GM12872 (cell line): ENCODE results near the gene PLEKHN1.

Source experiments
- TF ChIP-seq, protein P1 (sequence below): IDR thresholded peaks from 3 replicates; pipeline ENCODE4 v1.5.1; 2011; ENCODE audit warnings: low read depth, mild to moderate bottlenecking, low read length, moderate library complexity; ENCODE audit not compliant: insufficient read depth

PLEKHN1 gene

DNA sequence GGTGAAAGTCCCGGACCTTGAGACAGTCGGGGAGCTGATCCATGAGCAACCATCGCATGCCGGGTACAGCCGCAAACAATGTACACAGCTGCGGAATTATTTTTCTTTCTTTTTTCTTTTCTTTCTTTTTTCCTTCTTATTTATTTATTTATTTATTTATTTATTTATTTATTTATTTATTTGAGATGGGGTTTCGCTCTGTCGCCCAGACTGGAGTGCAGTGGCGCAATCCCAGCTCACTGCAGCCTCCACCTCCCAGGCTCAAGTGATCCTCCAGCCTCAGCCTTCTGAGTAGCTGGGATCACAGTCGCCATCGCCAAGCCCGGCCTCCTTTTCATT, 18.2 kb downstream of the PLEKHN1 start:
- TF ChIP-seq, protein P1, sequence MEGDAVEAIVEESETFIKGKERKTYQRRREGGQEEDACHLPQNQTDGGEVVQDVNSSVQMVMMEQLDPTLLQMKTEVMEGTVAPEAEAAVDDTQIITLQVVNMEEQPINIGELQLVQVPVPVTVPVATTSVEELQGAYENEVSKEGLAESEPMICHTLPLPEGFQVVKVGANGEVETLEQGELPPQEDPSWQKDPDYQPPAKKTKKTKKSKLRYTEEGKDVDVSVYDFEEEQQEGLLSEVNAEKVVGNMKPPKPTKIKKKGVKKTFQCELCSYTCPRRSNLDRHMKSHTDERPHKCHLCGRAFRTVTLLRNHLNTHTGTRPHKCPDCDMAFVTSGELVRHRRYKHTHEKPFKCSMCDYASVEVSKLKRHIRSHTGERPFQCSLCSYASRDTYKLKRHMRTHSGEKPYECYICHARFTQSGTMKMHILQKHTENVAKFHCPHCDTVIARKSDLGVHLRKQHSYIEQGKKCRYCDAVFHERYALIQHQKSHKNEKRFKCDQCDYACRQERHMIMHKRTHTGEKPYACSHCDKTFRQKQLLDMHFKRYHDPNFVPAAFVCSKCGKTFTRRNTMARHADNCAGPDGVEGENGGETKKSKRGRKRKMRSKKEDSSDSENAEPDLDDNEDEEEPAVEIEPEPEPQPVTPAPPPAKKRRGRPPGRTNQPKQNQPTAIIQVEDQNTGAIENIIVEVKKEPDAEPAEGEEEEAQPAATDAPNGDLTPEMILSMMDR, result no peak

GRCh38 chr1:985126-985525, 18.8 kb downstream of the PLEKHN1 start:
- TF ChIP-seq, protein P1, result no peak

DNA sequence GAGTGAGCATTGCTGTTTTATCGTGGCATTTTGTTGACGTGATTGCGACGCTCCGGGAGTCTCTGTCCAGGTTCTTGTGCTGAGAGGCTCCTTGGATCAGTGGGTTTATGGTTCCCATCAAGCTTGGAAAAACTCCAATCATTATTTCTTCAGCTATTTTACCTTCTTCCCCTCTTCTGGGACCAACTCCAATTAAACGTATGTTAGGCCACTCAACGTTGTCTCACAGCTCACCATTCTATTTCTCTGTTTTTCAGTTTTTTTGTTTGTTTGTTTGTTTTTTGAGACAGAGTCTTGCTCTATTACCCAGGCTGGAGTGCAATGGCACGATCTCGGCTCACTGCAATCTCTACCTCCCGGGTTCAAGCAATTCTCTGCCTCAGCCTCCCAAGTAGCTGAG, 25.6 kb downstream of the PLEKHN1 start:
- TF ChIP-seq, protein P1, result no peak

DNA sequence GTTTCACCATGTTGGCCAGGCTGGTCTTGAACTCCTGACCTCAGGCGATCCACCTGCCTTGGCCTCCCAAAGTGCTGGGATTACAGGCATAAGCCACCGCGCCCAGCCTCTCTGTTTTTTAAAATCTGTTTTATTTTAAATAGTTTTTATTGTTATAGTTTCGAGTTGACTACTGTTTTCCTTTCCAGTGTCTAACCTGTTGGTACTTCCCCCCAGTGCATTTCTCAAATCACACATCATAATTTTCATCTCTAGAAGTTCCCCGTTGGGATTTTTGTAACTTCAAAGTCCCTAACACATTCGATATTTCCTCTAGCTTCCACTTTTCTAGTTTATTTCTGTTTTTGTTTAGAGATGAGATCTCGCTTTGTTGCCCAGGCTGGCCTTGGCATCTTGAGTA, 26.1 kb downstream of the PLEKHN1 start:
- TF ChIP-seq, protein P1, result no peak

GRCh38 chr1:993379-993995, 27.2 kb downstream of the PLEKHN1 start:
- TF ChIP-seq, protein P1, result no peak

DNA sequence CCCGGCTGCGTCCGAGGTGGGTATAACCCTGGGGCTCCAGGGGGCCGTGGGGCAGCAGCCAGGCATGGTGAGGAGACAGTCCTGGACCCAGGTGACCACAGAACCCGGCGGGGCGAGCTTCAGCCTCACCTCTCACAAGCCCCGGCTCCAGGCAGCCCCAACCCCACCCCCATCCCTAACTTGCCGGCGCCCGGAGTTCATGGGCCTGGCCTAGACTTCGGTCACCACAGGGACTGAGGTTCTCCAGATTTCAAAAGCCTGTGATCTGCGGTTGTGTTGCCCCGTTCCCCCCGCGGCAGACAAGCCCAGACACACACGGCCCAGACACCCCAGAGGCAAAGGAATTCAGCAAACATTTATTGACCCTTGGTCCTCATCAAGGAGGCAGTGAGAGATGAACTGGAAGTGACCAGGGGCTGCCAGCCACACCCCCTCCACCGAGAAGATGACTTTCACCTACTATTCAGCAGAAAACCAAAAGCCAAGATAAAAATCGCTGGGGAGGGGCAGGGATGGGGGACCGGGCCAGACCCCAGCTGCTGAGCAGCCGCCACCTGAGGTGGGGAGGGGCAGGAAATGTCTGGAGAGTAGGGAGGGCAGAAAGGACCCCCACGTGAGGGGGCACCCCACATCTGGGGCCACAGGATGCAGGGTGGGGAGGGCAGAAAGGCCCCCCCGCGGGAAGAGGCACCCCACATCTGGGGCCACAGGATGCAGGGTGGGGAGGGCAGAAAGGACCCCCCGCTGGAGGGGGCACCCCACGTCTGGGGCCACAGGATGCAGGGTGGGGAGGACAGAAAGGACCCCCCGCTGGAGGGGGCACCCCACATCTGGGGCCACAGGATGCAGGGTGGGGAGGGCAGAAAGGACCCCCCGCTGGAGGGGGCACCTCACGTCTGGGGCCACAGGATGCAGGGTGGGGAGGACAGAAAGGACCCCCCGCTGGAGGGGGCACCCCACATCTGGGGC, 29.7 kb downstream of the PLEKHN1 start:
- TF ChIP-seq, protein P1, result no peak

DNA sequence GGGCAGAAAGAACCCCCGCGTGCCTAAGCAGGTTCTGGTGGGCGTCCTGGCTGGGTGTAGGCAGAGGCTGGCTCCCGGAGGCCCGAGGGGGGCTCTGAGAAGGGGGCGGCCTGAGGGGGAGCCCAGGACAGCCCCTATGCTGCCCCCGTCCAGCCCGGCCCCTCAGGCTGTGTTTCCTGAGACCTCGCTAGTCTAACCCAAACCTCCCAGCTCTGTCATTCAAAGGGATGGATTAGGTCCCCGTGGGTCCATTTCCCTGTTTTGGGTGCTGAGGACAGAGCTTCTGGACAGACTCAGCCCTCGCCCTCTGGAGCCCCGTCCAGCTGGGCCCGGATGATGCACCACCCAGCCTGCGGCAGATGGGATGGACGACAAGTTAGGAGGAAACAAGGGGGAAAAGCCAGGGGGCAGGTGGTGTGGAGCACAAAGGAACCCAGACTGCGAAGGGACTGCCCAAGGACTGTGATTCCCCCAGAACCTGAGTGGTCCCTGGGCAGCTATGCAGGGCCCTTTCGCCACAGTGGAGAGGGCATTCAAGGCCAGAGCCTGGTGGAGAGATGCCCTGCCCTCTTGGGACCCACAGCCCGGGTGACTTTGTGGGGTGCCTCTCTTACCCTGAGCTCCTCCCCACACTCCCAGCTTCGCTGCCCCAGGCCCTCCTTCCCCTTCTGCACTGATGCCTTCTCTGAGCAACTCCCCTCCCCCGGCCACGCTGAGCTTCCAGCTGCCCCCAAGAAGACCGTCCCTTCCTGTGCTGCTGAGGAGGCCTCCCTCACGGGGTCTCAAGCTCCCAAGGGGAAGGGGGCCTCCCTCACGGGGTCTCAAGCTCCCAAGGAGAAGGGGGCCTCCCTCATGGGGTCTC, 30.8 kb downstream of the PLEKHN1 start:
- TF ChIP-seq, protein P1, result no peak
